Measurements from ENCODE around the gene FAM107B. TPM values are rescaled to one million over a fixed set of nuclear protein-coding genes. Genes with fewer than 3 reads are reported as not detected.
"Not testable (repeated sequence)": the region's sequence is repeated elsewhere in the genome, so short reads cannot be mapped to it uniquely, and the experiment has no call there.

The FAM107B gene
- total and polyA plus RNA-seq, 2 experiments from 2014 or later = 3.4 to 5.2 TPM

DNA sequence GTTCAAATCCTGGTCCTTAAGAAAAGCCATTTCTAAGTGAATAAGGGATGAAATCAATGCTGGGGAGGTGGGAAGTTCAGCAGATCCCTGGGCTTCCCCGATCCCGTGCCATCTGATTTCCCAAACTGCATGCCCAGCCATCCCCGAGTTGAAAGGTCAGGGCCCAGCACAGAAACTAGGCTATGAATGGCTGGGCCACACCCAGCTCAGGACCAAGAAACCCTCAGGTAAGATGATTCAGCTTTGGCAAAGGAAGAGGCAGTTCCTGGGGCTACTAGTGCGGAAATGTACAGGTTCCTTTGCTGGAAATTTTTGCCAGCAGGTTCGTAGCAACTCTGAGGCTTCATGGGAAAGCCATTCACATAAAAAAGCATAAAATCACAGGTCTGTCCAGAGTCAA is 182.7 kb downstream of the FAM107B start:
- Histone ChIP-seq H4K20me1 (ENCODE audit: insufficient read depth) (no peaks in the 10 kb centered on the region), H3K27me3 (replicated peaks; ENCODE audit: insufficient read depth) (no peaks in the 10 kb centered on the region), H3K4me3 (no peak overlapping the region), H3F3A (ENCODE audit: insufficient read depth) (peaks cover 20% of the 10 kb centered on the region), H3K9ac (no peak overlapping the region), H3K4me2 (ENCODE audit: unreplicated experiment) (no peak overlapping the region), H3K9me2 (ENCODE audit: insufficient read depth) (no peaks in the 10 kb centered on the region), H3K79me2 (ENCODE audit: insufficient read depth) (peaks cover 6% of the 10 kb centered on the region), H3K36me3 (ENCODE audit: low read depth) (no peaks in the 10 kb centered on the region), H3K27ac (no peak overlapping the region), H3K9me3 (ENCODE audit: low read depth) (no peaks in the 10 kb centered on the region), H2AFZ (no peak overlapping the region), H3K4me1 (ENCODE audit: insufficient read depth) (peaks cover 22% of the 10 kb centered on the region)
- in situ Hi-C loops (cut with MboI) = no loop called here
- TF ChIP-seq EZH2 (IDR thresholded peaks at IDR 0.05; ENCODE audit: insufficient read depth, poor library complexity, severe bottlenecking) (no peak), EZH2phosphoT487 (IDR thresholded peaks at IDR 0.05; ENCODE audit: insufficient read depth, low read depth) (no peak)
- WGBS, 2 experiments (ENCODE audit: low coverage in 1 of 2, low lambda C conversion rate in 2 of 2, missing lambda C conversion rate in 2 of 2) = 74 to 79% methylated on average over 5 of the region's 5 CpGs
- no peak for DNase-seq

DNA sequence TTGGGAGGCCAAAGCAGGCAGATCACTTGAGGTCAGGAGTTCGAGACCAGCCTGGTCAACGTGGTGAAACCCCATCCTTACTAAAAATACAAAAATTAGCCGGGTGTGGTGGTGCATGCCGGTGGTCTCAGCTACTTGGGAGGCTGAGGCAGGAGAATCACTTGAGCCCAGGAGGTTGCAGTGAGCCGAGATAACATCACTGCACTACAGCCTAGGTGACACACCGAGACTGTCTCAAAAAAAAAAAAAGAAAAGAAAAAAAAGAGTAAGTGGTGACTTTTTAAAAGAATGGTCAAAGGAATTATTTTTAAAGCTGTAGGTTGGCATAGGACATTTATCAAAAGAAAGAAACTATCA is 185.8 kb downstream of the FAM107B start:
- Histone ChIP-seq H3F3A (ENCODE audit: insufficient read depth) (peaks cover 22% of the 10 kb centered on the region), H2AFZ (peak overlapping the region; percentile 60), H3K27ac (peak overlapping the region; percentile 90), H3K4me2 (ENCODE audit: unreplicated experiment) (peak overlapping the region; percentile 79), H3K4me3 (peak overlapping the region; percentile 37), H3K79me2 (ENCODE audit: insufficient read depth) (peaks cover 15% of the 10 kb centered on the region), H3K9ac (peak overlapping the region; percentile 65), H3K4me1 (ENCODE audit: insufficient read depth) (peaks cover 22% of the 10 kb centered on the region)
- H3K27me3 ChIP-seq (replicated peaks; ENCODE audit: insufficient read depth); H4K20me1 ChIP-seq (ENCODE audit: insufficient read depth); in situ Hi-C loops (cut with MboI); H3K9me2 ChIP-seq (ENCODE audit: insufficient read depth); H3K36me3 ChIP-seq (ENCODE audit: low read depth); H3K9me3 ChIP-seq (ENCODE audit: low read depth): not testable (repeated sequence)
- WGBS, 2 experiments (ENCODE audit: low coverage in 1 of 2, low lambda C conversion rate in 2 of 2, missing lambda C conversion rate in 2 of 2) = 72 to 77% methylated on average over 6 of the region's 6 CpGs
- DNase-seq = peak; percentile 6

DNA sequence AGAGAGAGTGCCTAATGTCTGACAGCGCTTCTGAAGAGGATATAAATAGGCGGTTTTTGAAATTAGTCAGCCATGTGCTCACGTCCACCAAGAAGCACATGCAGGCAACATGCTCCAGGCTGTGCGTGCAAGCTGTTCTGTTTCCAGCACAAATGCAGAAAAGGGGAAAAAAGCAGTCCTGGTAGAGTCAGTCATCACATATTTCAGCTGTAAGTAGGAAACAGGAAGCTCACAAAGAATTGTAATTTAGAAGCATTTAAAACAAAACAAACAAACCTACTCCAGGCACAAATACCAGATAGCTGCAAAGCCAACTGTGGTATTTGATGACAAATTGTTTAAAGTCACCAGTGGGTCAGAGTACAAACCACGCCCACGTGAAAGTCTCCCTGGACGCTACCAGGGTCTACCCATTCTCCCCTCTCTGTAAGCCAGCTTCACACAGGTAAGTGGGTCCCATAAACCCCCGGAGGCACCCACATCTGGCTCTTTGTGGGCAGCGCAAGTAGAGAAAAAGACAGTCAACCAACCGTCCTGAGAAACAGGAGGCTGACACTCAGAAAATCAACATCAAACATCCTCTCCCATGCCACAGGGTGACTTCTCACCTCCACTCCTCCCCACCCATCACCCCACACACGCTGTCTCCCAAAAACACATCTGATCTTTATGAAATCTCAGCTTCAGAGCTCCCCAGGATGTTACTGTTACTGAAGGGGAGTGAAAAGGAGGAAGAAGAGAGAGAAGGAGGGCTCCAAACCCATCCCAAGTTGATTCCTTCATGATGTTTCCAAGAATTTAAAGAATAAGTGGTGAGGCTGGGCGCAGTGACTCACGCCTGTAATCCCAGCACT is 186.4 kb downstream of the FAM107B start:
- H3K9ac ChIP-seq = peak overlapping the region; percentile 65
- no peaks in the 10 kb centered on the region for H3K9me2 ChIP-seq (ENCODE audit: insufficient read depth)
- H3K79me2 ChIP-seq (ENCODE audit: insufficient read depth) = peaks cover 15% of the 10 kb centered on the region
- DNase-seq = peak; percentile 98
- H3K9me3 ChIP-seq (ENCODE audit: low read depth) = no peaks in the 10 kb centered on the region
- H3K36me3 ChIP-seq (ENCODE audit: low read depth) = no peaks in the 10 kb centered on the region
- H3K4me3 ChIP-seq = peak overlapping the region; percentile 42
- peak overlapping the region; percentile 90 for H3K27ac ChIP-seq
- no peaks in the 10 kb centered on the region for H4K20me1 ChIP-seq (ENCODE audit: insufficient read depth)
- H3K4me2 ChIP-seq (ENCODE audit: unreplicated experiment) = peak overlapping the region; percentile 79
- peak overlapping the region; percentile 60 for H2AFZ ChIP-seq
- H3K27me3 ChIP-seq (replicated peaks; ENCODE audit: insufficient read depth) = no peaks in the 10 kb centered on the region
- WGBS, 2 experiments (ENCODE audit: low coverage in 1 of 2, low lambda C conversion rate in 2 of 2, missing lambda C conversion rate in 2 of 2) = 19 to 21% methylated on average over 13 of the region's 13 CpGs
- TF ChIP-seq EZH2phosphoT487 (IDR thresholded peaks at IDR 0.05; ENCODE audit: insufficient read depth, low read depth) = no peak
- no peak for TF ChIP-seq EZH2 (IDR thresholded peaks at IDR 0.05; ENCODE audit: insufficient read depth, poor library complexity, severe bottlenecking)
- peaks cover 22% of the 10 kb centered on the region for H3K4me1 ChIP-seq (ENCODE audit: insufficient read depth)
- peaks cover 22% of the 10 kb centered on the region for H3F3A ChIP-seq (ENCODE audit: insufficient read depth)
- in situ Hi-C loops (cut with MboI) = no loop called here

DNA sequence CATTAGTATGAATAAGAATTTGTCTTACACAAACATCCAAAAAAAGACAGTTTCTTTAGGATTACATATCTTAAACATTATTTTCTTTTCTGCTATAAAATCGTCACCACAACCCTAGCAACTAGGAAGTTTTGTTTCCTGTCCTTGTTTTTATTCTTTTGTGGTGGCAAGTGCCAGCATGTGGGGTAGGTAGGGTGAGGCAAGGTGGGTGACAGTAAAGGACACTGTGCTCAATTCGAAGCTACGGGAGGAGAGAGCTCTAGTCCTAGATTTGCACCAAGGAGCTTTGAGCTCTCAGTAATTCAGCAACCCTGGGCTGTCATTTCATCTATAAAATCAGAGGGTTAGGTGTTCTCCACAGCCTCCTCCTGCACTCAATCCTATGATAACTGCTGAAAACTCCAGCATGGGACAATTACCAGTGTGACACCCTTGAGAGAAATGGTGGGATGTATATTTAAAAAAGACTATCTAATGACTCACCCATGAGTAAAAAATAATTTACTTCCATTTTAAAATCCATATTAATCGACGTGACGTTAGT is 187.1 kb downstream of the FAM107B start:
- Histone ChIP-seq H3K4me3 (peak overlapping the region; percentile 42), H3K36me3 (ENCODE audit: low read depth) (no peaks in the 10 kb centered on the region), H3K9me3 (ENCODE audit: low read depth) (no peaks in the 10 kb centered on the region), H3K27ac (peak overlapping the region; percentile 90), H2AFZ (peak overlapping the region; percentile 18; the same call in 1 of the 2 replicates), H3K9ac (peak overlapping the region; percentile 65), H4K20me1 (ENCODE audit: insufficient read depth) (no peaks in the 10 kb centered on the region), H3K9me2 (ENCODE audit: insufficient read depth) (no peaks in the 10 kb centered on the region), H3K27me3 (replicated peaks; ENCODE audit: insufficient read depth) (no peaks in the 10 kb centered on the region), H3K4me1 (ENCODE audit: insufficient read depth) (peaks cover 22% of the 10 kb centered on the region), H3F3A (ENCODE audit: insufficient read depth) (peaks cover 22% of the 10 kb centered on the region), H3K4me2 (ENCODE audit: unreplicated experiment) (peak overlapping the region; percentile 36), H3K79me2 (ENCODE audit: insufficient read depth) (peaks cover 15% of the 10 kb centered on the region)
- TF ChIP-seq EZH2 (IDR thresholded peaks at IDR 0.05; ENCODE audit: insufficient read depth, poor library complexity, severe bottlenecking) (no peak), EZH2phosphoT487 (IDR thresholded peaks at IDR 0.05; ENCODE audit: insufficient read depth, low read depth) (no peak)
- 48 to 50% methylated on average over 6 of the region's 6 CpGs for WGBS, 2 experiments (ENCODE audit: low coverage in 1 of 2, low lambda C conversion rate in 2 of 2, missing lambda C conversion rate in 2 of 2)
- in situ Hi-C loops (cut with MboI) = no loop called here
- DNase-seq = no peak

All from GM23248 (cell line).